Astrocyte of the spinal cord (primary cell): ENCODE measurements around the gene ASB16.

Experiments
- DNase-seq: peaks from one replicate; pipeline ENCODE4 v3.0.0; 2011; ENCODE audit warnings: low read depth, low spot score
- H3K4me3 ChIP-seq: 2 replicates; pipeline ENCODE4 v1.5.1; 2011; ENCODE audit warnings: low read depth, mild to moderate bottlenecking, low read length, moderate library complexity
- in situ Hi-C: cut with HindIII; loops from 2 replicates; pipeline ENCODE4 v1.10.0; 2017; ENCODE audit warnings: low sequenced_read_pairs
- TF ChIP-seq, protein P1 (sequence below): IDR thresholded peaks from 2 replicates; pipeline ENCODE4 v1.5.1; 2012; ENCODE audit warnings: low read depth, mild to moderate bottlenecking, low read length, inconsistent platforms

ASB16 gene

GRCh38 chr17:44198721-44199552 lies 28.4 kb downstream of the ASB16 start:
- DNase-seq: peak; percentile 36
- peak overlapping the region; percentile 77 for H3K4me3 ChIP-seq
- in situ Hi-C loops: no loop called here
- TF ChIP-seq, protein P1, sequence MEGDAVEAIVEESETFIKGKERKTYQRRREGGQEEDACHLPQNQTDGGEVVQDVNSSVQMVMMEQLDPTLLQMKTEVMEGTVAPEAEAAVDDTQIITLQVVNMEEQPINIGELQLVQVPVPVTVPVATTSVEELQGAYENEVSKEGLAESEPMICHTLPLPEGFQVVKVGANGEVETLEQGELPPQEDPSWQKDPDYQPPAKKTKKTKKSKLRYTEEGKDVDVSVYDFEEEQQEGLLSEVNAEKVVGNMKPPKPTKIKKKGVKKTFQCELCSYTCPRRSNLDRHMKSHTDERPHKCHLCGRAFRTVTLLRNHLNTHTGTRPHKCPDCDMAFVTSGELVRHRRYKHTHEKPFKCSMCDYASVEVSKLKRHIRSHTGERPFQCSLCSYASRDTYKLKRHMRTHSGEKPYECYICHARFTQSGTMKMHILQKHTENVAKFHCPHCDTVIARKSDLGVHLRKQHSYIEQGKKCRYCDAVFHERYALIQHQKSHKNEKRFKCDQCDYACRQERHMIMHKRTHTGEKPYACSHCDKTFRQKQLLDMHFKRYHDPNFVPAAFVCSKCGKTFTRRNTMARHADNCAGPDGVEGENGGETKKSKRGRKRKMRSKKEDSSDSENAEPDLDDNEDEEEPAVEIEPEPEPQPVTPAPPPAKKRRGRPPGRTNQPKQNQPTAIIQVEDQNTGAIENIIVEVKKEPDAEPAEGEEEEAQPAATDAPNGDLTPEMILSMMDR: no peak

DNA sequence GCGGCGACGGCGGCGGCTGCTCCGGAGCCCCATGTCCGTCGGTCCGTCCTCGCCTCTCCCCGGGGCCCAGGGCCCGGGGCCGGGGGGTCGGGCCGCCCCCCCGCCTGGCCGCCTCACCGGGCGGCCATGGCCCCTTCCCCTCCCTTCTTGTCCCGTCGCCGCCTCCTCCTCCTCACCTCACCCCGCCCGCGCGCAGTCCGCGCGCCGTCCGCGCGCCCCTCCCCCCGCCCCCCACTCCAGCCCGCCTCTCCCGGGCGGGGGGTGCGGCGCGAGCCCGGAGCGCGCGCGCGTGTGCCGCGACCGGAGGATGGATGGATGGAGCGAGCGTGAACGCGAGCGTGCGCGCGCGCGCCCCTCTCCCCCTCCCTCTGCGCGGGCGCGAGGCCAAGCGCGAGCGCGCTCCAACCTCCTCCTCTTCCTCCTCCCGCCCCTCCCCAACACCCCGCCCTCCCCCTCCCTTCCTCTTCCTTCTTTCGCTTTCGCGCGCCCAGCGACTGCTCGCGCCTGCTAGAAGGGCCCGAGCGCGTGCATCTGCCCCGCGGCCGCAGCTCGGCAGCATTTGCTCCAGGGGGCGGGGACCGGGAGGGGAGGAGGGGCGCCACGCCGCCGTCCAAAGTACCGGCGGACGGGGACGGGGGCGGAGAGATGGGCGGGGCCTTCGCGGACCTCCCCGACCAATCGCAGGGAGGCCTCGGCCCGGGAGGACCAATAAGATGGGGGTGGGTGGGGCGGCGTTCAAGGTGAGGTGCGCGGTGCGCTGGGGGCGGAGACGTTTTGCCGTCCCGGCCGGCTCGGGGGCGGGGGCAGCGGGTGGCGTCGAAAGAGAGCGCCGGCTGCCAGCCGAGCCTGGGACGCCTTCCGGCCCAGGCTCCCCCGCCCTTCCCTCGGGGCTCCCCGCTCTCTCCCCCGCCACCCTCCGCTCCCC lies 29.3 kb downstream of the ASB16 start, which contains the start of gene ATXN7L3:
Gene ATXN7L3, minus strand, starts transcription at position 332 of the 925 bp plus-strand sequence. CDS start 1,814 bp downstream, outside the sequence.
- H3K4me3 ChIP-seq: peak within 1 kb of the TSS; percentile 77
- in situ Hi-C loops: no loop called here
- TF ChIP-seq, protein P1: no peak
- peak; percentile 99 for DNase-seq

- no peak for DNase-seq
- H3K4me3 ChIP-seq: peak overlapping the region; percentile 66
- TF ChIP-seq, protein P1: no peak
- in situ Hi-C loops: no loop called here
Observed at GRCh38 chr17:44200478-44201155, 30.1 kb downstream of the ASB16 start.

DNA sequence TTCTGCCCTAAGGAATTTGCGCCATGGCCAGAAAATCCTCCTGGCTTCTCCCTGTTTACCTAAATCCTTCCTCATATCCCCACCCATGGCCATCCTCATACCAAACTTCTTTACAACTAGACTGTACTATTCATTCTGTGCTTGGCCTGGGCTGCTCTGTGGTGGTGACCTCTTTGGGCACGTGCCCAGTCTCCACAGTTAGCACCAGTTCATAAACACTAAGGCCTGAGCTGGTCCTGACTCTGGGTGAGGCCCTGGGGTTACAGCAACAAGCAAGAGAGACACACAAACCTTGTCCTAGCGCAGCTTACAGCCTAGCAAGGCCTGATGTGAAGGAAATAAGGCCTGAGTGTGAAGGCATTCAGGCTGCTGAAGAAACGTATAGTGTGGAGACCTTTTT lies 32.3 kb downstream of the ASB16 start:
- in situ Hi-C loops: no loop called here
- H3K4me3 ChIP-seq: no peak overlapping the region
- TF ChIP-seq, protein P1: no peak
- DNase-seq: no peak

- in situ Hi-C loops: no loop called here
- DNase-seq: peak; percentile 58
- H3K4me3 ChIP-seq: no peak overlapping the region
- TF ChIP-seq, protein P1: peak; percentile 83
Observed at GRCh38 chr17:44203731-44204440, 33.4 kb downstream of the ASB16 start.
